OCI-LY7 (cell line): ENCODE measurements around the gene RPS6KB2.

Experiments
- EZH2phosphoT487 ChIP-seq: fragments of 200-600 bp; sonication (generic); IDR thresholded peaks from 2 replicates; pipeline ENCODE4 v1.6.1; 2018; ENCODE audit warnings: low read depth, borderline replicate concordance, mild to moderate bottlenecking, mixed run types, antibody characterized with exemption, low read length, moderate library complexity, mixed read lengths
- TF ChIP-seq, protein P1 (sequence below): fragments of 200-600 bp; sonication (generic); conservative IDR thresholded peaks from 2 replicates; pipeline ENCODE4 v1.5.1; 2014; ENCODE audit warnings: mild to moderate bottlenecking, antibody characterized with exemption, low read length, moderate library complexity, mixed read lengths

GRCh38 chr11:67392183-67392715 is 36.0 kb upstream of the RPS6KB2 start:
- TF ChIP-seq, protein P1, sequence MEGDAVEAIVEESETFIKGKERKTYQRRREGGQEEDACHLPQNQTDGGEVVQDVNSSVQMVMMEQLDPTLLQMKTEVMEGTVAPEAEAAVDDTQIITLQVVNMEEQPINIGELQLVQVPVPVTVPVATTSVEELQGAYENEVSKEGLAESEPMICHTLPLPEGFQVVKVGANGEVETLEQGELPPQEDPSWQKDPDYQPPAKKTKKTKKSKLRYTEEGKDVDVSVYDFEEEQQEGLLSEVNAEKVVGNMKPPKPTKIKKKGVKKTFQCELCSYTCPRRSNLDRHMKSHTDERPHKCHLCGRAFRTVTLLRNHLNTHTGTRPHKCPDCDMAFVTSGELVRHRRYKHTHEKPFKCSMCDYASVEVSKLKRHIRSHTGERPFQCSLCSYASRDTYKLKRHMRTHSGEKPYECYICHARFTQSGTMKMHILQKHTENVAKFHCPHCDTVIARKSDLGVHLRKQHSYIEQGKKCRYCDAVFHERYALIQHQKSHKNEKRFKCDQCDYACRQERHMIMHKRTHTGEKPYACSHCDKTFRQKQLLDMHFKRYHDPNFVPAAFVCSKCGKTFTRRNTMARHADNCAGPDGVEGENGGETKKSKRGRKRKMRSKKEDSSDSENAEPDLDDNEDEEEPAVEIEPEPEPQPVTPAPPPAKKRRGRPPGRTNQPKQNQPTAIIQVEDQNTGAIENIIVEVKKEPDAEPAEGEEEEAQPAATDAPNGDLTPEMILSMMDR = no peak
- no peak for TF ChIP-seq EZH2phosphoT487
